HG03571 (cell line): Measurements from ENCODE around the gene PELI2.
"Not testable (repeated sequence)": the region's sequence is repeated elsewhere in the genome, so short reads cannot be mapped to it uniquely, and the experiment has no call there.

Source experiments
- ATAC-seq: cut with Tn5 transposase; IDR thresholded peaks from one replicate; pipeline ENCODE4 v1.9.1; 2021; ENCODE audit not compliant: unreplicated experiment

The PELI2 gene

GRCh38 chr14:56142314-56142713 lies 24.1 kb downstream of the PELI2 start:
- no peak for ATAC-seq

- ATAC-seq = no peak
These were observed 24.8 kb downstream of the PELI2 start for GRCh38 chr14:56143025-56143424.

GRCh38 chr14:56144176-56144575 lies 26.0 kb downstream of the PELI2 start:
- no peak for ATAC-seq

- no peak for ATAC-seq
These were observed 27.1 kb downstream of the PELI2 start for GRCh38 chr14:56145181-56145769.

GRCh38 chr14:56145965-56146364 lies 27.8 kb downstream of the PELI2 start:
- ATAC-seq = no peak

GRCh38 chr14:56147449-56147848 lies 29.2 kb downstream of the PELI2 start:
- ATAC-seq = no peak

GRCh38 chr14:56147986-56148901 lies 30.0 kb downstream of the PELI2 start:
- ATAC-seq = no peak

GRCh38 chr14:56149151-56149550 lies 30.9 kb downstream of the PELI2 start:
- no peak for ATAC-seq

- no peak for ATAC-seq
These were observed 31.8 kb downstream of the PELI2 start for GRCh38 chr14:56149995-56150394.

- ATAC-seq = no peak
These were observed 32.6 kb downstream of the PELI2 start for GRCh38 chr14:56150645-56151345.

GRCh38 chr14:56152221-56152620 lies 34.0 kb downstream of the PELI2 start:
- ATAC-seq = no peak

GRCh38 chr14:56153267-56153666 lies 35.1 kb downstream of the PELI2 start:
- no peak for ATAC-seq

GRCh38 chr14:56154321-56154720 lies 36.1 kb downstream of the PELI2 start:
- ATAC-seq = no peak

- ATAC-seq = no peak
These were observed 37.9 kb downstream of the PELI2 start for GRCh38 chr14:56156096-56156495.

GRCh38 chr14:56159066-56159465 lies 40.9 kb downstream of the PELI2 start:
- ATAC-seq = no peak

- ATAC-seq = no peak
These were observed 41.9 kb downstream of the PELI2 start for GRCh38 chr14:56160088-56160487.

- no peak for ATAC-seq
These were observed 43.4 kb downstream of the PELI2 start for GRCh38 chr14:56161658-56162057.

- no peak for ATAC-seq
These were observed 44.3 kb downstream of the PELI2 start for GRCh38 chr14:56162476-56162875.

- ATAC-seq = not testable (repeated sequence)
These were observed 48.4 kb downstream of the PELI2 start for GRCh38 chr14:56166579-56166978.

GRCh38 chr14:56168007-56168616 lies 49.9 kb downstream of the PELI2 start:
- no peak for ATAC-seq

GRCh38 chr14:56170028-56170427 lies 51.8 kb downstream of the PELI2 start:
- ATAC-seq = no peak
